Left renal cortex interstitium (tissue), 4 donors: ENCODE data around the gene SEPTIN5. TPM values are rescaled to one million over a fixed set of nuclear protein-coding genes. Genes with fewer than 3 reads are reported as not detected.
"Not testable (repeated sequence)": the region's sequence is repeated elsewhere in the genome, so short reads cannot be mapped to it uniquely, and the experiment has no call there.

Source experiments
- DNase-seq, 4 donors: peaks; one replicate each; pipeline ENCODE4 v3.0.0-alpha.2; 2013; ENCODE audit warnings: low read depth in 4 of 4, low spot score in 2 of 4, missing footprints in 1 of 4
- polyA plus RNA-seq, 4 donors: library from polyadenylated mRNA; unstranded; fragments of 120-200 nt; gene quantifications; one replicate each; pipeline ENCODE4 v1.2.1, GENCODE V29; 2013; ENCODE audit not compliant: insufficient read length in 4 of 4

SEPTIN5 gene
- polyA plus RNA-seq, 4 donors, result 32.5 to 38.3 (median 35.1) TPM

GRCh38 chr22:19680287-19680881, 33.9 kb upstream of the SEPTIN5 start:
- DNase-seq, result no peak

GRCh38 chr22:19680911-19681862, 33.1 kb upstream of the SEPTIN5 start:
- DNase-seq, result no peak

- no peak for DNase-seq
Observed at GRCh38 chr22:19681863-19682245, 32.4 kb upstream of the SEPTIN5 start.

GRCh38 chr22:19686946-19687345, 27.4 kb upstream of the SEPTIN5 start:
- no peak for DNase-seq

GRCh38 chr22:19687561-19688300, 26.6 kb upstream of the SEPTIN5 start:
- DNase-seq, result no peak

- DNase-seq, result no peak
Observed at GRCh38 chr22:19688301-19689290, 25.7 kb upstream of the SEPTIN5 start.

- no peak for DNase-seq
Observed at GRCh38 chr22:19689408-19689807, 24.9 kb upstream of the SEPTIN5 start.

GRCh38 chr22:19691007-19691720, 23.1 kb upstream of the SEPTIN5 start:
- DNase-seq, result no peak

- DNase-seq, result peak in 1 of 4 donors; percentile 52
Observed at GRCh38 chr22:19691721-19692341, 22.5 kb upstream of the SEPTIN5 start.

GRCh38 chr22:19693581-19693980, 20.7 kb upstream of the SEPTIN5 start:
- no peak for DNase-seq

GRCh38 chr22:19693981-19694670, 20.2 kb upstream of the SEPTIN5 start:
- no peak for DNase-seq

- no peak for DNase-seq
Observed at GRCh38 chr22:19694696-19695095, 19.6 kb upstream of the SEPTIN5 start.

- DNase-seq, result no peak
Observed at GRCh38 chr22:19696504-19697276, 17.6 kb upstream of the SEPTIN5 start.

GRCh38 chr22:19697871-19698270, 16.4 kb upstream of the SEPTIN5 start:
- not testable (repeated sequence) for DNase-seq

GRCh38 chr22:19700790-19701419, 13.4 kb upstream of the SEPTIN5 start:
- DNase-seq, result no peak

GRCh38 chr22:19701420-19702145, 12.7 kb upstream of the SEPTIN5 start:
- DNase-seq, result no peak
